DMS53 (cell line): ENCODE data around the gene LRRC4C.

ENCODE experiments used
- DNase-seq: peaks from one replicate; lab custom pipeline; 2025; lab: John Stamatoyannopoulos, UW

The LRRC4C gene

DNA sequence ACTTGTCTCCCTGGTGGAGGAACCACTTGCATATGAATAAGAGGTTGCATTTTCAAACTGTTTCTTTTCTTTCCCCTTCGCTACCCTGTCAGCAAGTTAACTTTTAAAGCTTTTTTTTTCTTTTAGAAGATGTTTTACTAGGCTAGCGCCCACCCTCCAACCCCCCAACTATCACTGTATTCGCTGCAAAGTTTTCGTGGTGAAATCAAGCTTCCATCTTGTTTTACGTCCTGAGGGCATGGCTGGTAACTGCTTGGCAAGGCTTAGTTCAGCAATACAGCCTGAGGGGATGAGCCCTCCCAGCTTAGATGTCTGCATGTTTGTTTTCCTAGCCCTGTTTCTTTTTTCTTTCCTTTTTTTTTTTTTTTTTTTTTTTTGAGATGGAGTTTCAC, 1359.3 kb downstream of the LRRC4C start:
- no peak for DNase-seq

DNA sequence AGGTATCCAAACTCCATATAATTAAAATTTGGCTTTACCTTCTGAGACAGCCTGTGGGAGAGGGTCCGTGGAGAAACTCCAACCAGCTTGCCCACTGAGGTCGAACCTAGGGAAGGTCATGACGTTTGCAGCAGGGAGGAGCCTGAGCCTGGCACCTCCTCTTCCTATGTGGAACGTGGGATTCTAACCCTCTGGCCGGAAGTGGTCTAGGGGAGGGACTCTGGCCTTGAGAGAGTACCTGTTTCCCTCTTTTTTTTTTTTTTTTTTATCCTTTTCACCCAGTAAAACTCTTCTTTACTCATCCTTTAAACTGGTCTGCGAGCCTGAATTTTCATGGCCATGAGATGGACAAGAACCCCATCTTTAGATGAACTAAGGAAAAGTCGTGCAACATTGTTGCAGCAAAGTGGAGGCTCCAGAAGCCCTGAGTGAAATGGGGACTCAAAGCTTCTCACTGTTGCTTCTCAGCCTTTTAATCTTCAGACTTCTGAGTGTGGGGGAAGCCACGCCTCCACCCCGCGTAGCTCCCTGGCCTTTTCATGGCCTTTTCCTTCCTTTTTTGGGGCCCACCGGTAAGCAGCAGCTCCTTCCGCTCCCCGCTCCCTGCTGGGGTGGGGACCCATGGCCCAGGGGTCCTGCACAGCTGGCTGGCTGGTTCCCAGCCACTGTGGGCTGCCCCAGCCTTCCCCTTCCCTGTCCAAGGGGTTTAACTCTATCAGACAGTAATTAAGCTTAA, 1359.9 kb downstream of the LRRC4C start:
- DNase-seq: no peak

DNA sequence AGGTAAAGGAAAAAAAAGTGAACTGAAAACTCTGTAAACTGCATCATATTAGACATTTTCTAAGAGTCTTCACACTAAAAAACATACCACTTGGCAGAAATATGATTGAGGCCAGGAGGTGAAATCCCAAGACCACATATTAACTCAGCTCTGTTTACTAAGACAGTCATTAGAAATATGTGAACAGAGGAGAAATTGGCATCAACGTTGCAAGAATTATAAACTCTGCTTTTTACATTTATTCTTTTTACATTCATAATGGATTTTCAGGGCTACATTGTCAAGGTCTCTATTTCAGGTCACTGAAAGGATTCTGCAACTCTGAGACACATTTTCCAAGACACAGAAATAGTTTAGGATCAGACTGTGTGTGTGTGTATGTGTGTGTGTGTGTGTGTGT, 1364.0 kb downstream of the LRRC4C start:
- no peak for DNase-seq

DNA sequence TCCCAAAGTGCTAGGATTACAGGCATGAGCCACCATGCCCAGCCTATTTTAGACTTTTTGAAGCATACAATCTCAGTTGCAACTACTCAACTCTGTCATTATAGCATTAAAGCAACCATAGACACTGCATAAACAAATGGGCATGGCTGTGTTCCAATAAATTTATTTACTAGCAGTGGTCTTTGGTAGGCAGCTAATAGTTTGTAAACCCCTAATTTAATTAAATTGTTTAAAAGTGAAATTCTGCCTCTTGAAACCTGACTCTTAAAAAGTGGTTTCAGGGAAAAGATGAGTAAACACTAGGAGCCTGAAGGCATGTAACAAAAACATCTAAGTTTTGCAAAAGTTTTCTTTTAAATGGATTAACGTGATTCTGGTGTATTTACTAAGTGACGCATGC, 1364.5 kb downstream of the LRRC4C start:
- no peak for DNase-seq

DNA sequence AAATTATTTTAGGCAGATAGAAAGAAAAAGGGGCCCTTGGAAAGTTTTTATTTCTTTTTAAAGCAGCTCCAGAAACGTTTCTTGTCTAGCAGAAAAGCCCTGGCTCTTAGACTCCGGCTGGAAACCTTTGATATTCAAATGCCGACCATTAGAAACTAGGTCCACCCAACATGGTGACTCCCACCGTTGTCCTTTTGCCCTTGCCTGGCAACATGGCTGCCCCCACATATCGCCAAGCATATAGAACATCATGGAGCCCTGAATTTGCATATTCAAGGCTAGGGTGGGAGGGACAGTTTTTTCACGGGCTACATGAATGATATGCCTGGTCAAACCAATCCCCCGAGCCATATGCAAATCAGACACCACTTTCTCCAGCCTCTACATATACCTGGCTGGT, 1379.0 kb downstream of the LRRC4C start:
- no peak for DNase-seq
